Duodenal mucosa (tissue), 2 donors: Measurements from ENCODE around the gene LAD1.

Experiments used
- H3K27ac ChIP-seq: one replicate; pipeline ENCODE4 v1.7.0; 2013; ENCODE audit warnings: low read depth, low read length
- H3K27me3 ChIP-seq, 2 donors: one replicate each; pipeline ENCODE4 v1.7.0; 2013; ENCODE audit warnings: low read length in 2 of 2, control low read depth in 1 of 2; ENCODE audit not compliant: insufficient read depth in 2 of 2, control insufficient read depth in 1 of 2
- H3K36me3 ChIP-seq, 2 donors: one replicate each; pipeline ENCODE4 v1.7.0; 2013; ENCODE audit warnings: low read length in 2 of 2, control low read depth in 1 of 2; ENCODE audit not compliant: insufficient read depth in 2 of 2, control insufficient read depth in 1 of 2
- H3K4me1 ChIP-seq, 2 donors: one replicate each; pipeline ENCODE4 v1.7.0; 2013; ENCODE audit warnings: low read length in 2 of 2, control low read depth in 1 of 2; ENCODE audit not compliant: insufficient read depth in 2 of 2, control insufficient read depth in 1 of 2
- H3K4me3 ChIP-seq, 2 donors: one replicate each; pipeline ENCODE4 v1.7.0; 2013; ENCODE audit warnings: low read length in 2 of 2, low read depth in 1 of 2
- H3K9ac ChIP-seq, 2 donors: one replicate each; pipeline ENCODE4 v1.7.0; 2013; ENCODE audit warnings: low read length in 2 of 2, low read depth in 1 of 2
- H3K9me3 ChIP-seq, 2 donors: one replicate each; pipeline ENCODE4 v1.7.0; 2013; ENCODE audit warnings: low read length in 2 of 2, control low read depth in 1 of 2; ENCODE audit not compliant: control insufficient read depth in 1 of 2

Gene LAD1

GRCh38 chr1:201360486-201360885, 38.6 kb downstream of the LAD1 start:
- Histone ChIP-seq H3K27me3 (no peaks in the 10 kb centered on the region), H3K9me3 (no peaks in the 10 kb centered on the region), H3K36me3 (no peaks in the 10 kb centered on the region), H3K27ac (no peak overlapping the region), H3K4me3 (no peak overlapping the region), H3K9ac (no peak overlapping the region), H3K4me1 (no peaks in the 10 kb centered on the region)

DNA sequence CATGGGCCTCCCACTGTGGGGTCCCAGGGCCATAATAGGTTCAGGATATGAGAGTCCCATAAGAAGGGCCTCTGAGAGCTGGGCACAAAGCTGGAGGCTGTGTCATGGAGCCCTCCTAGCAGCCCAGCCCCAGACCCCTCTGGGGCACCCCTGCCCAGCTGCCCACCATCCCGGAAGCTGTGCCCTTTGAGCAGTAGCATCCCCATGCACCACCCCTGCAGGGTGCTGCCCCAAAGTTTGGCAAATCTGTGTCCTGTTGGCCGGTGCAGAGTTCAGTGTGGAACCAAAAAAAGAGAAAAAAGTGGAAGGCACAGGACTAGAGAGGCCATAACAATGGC, 39.3 kb downstream of the LAD1 start:
- H3K27me3 ChIP-seq = no peaks in the 10 kb centered on the region
- no peak overlapping the region for H3K4me3 ChIP-seq
- H3K36me3 ChIP-seq = no peaks in the 10 kb centered on the region
- no peak overlapping the region for H3K9ac ChIP-seq
- no peaks in the 10 kb centered on the region for H3K9me3 ChIP-seq
- H3K4me1 ChIP-seq = no peaks in the 10 kb centered on the region
- H3K27ac ChIP-seq = no peak overlapping the region

DNA sequence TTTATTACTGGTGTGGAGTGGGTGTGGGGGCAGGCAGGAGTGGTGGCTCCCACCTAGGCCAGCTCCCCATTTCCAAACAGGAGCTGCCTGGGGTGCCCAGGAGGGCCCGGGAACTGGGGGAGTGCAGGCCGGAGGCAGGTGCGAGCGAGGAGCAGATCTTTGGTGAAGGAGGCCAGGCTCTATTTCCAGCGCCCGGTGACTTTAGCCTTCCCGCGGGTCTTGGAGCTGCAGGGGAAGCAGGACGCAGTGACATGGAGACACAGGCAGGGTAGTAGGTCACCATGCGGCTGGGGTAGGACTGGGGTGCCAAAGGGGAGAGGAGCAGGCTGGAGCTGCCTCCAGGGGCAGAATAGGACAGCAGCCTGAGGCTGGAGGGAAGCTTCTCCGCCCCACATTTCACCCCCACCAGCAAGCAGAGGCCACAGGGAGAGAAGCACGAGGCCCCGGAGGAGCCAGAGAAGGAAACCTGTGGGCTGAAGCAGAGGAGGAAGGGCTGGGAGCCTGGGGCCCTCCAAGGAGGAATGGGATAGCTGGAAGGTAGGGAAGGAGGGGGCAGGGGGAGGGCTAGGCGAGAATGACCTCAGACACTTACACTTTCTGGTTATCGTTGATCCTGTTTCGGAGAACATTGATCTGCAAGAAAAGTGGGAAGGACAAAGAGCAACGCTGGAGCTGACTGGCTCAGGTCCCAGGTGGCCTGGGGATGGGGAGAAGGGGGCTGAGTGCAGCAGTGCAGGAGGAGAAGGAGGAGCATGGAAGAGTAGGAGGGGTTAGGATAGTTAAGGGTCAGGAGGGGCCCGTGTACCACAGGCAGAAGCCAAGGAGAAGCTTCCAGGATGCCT, 39.9 kb downstream of the LAD1 start:
- H3K4me1 ChIP-seq = no peaks in the 10 kb centered on the region
- H3K9me3 ChIP-seq = no peaks in the 10 kb centered on the region
- H3K27me3 ChIP-seq = no peaks in the 10 kb centered on the region
- no peaks in the 10 kb centered on the region for H3K36me3 ChIP-seq
- H3K4me3 ChIP-seq = no peak overlapping the region
- no peak overlapping the region for H3K9ac ChIP-seq
- H3K27ac ChIP-seq = no peak overlapping the region

DNA sequence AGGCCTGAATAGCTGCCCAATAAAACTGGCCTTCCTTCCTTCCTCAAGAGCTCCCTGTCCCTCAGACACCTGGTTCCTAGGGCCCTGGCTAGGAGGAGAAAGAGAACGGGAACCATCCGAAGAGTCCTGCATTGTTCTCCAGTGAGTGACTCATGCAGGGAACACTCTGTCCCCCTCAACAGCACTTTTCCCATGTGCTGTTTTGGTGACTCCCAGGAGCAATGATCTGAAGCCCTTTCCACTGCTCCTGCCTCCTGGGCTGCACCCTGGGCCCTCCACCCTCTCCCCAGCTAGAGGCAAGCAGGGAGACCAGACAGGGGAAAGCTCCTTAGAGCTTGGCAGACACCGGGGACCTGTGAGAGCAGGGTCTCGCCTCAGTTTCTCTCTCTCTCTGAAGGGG, 40.5 kb downstream of the LAD1 start:
- H3K36me3 ChIP-seq = no peaks in the 10 kb centered on the region
- H3K27me3 ChIP-seq = peaks cover 0 to 4% of the 10 kb centered on the region in 2 donors
- H3K4me1 ChIP-seq = no peaks in the 10 kb centered on the region
- no peak overlapping the region for H3K27ac ChIP-seq
- H3K4me3 ChIP-seq = no peak overlapping the region
- no peaks in the 10 kb centered on the region for H3K9me3 ChIP-seq
- no peak overlapping the region for H3K9ac ChIP-seq

- Histone ChIP-seq H3K27ac (no peak overlapping the region), H3K4me1 (no peaks in the 10 kb centered on the region), H3K4me3 (no peak overlapping the region), H3K9ac (no peak overlapping the region), H3K27me3 (peaks cover 0 to 6% of the 10 kb centered on the region in 2 donors), H3K36me3 (no peaks in the 10 kb centered on the region), H3K9me3 (no peaks in the 10 kb centered on the region)
Observed at GRCh38 chr1:201357636-201358348, 41.3 kb downstream of the LAD1 start.

- no peaks in the 10 kb centered on the region for H3K9me3 ChIP-seq
- no peak overlapping the region for H3K27ac ChIP-seq
- no peak overlapping the region for H3K4me3 ChIP-seq
- H3K4me1 ChIP-seq = no peaks in the 10 kb centered on the region
- H3K27me3 ChIP-seq = peaks cover 0 to 8% of the 10 kb centered on the region in 2 donors
- H3K36me3 ChIP-seq = no peaks in the 10 kb centered on the region
- no peak overlapping the region for H3K9ac ChIP-seq
Observed at GRCh38 chr1:201357211-201357610, 41.9 kb downstream of the LAD1 start.

GRCh38 chr1:201356701-201357100, 42.4 kb downstream of the LAD1 start:
- H3K4me3 ChIP-seq = no peak overlapping the region
- H3K4me1 ChIP-seq = no peaks in the 10 kb centered on the region
- H3K27me3 ChIP-seq = peaks cover 0 to 8% of the 10 kb centered on the region in 2 donors
- H3K27ac ChIP-seq = no peak overlapping the region
- no peaks in the 10 kb centered on the region for H3K9me3 ChIP-seq
- H3K36me3 ChIP-seq = no peaks in the 10 kb centered on the region
- no peak overlapping the region for H3K9ac ChIP-seq

DNA sequence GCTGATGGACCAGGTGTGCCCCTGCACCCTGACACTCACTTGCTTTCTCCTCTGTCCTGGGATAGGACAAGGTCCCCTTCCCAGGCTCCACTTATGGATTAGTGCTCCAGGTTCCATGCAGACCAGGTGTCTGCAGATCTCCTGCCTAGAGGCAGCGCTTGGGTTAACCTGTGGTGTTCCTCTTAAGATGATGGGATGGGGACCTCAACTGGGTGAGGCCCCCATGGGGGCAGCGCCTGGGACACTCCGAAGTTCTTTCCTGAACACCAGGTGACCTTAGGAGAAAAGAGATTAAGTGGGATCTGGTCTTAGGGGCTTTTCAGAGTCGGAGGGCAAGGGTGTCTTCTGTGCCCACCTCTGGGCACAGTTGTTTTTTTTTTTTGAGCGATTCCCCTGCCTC, 42.9 kb downstream of the LAD1 start:
- Histone ChIP-seq H3K9me3 (no peaks in the 10 kb centered on the region), H3K4me3 (no peak overlapping the region), H3K27ac (no peak overlapping the region)

GRCh38 chr1:201355471-201355870, 43.7 kb downstream of the LAD1 start:
- Histone ChIP-seq H3K36me3 (no peaks in the 10 kb centered on the region), H3K4me3 (no peak overlapping the region), H3K4me1 (no peaks in the 10 kb centered on the region), H3K9me3 (no peaks in the 10 kb centered on the region), H3K27ac (no peak overlapping the region), H3K9ac (no peak overlapping the region), H3K27me3 (peaks cover 0 to 8% of the 10 kb centered on the region in 2 donors)

More for the DNA sequence above, 42.9 kb downstream of the LAD1 start:
- H3K36me3 ChIP-seq = no peaks in the 10 kb centered on the region
- H3K4me1 ChIP-seq = no peaks in the 10 kb centered on the region
- H3K27me3 ChIP-seq = peaks cover 0 to 8% of the 10 kb centered on the region in 2 donors
- H3K9ac ChIP-seq = no peak overlapping the region

- Histone ChIP-seq H3K4me3 (no peak overlapping the region), H3K36me3 (no peaks in the 10 kb centered on the region), H3K4me1 (no peaks in the 10 kb centered on the region), H3K9me3 (no peaks in the 10 kb centered on the region), H3K27me3 (peaks cover 0 to 8% of the 10 kb centered on the region in 2 donors), H3K27ac (no peak overlapping the region), H3K9ac (no peak overlapping the region)
Observed at GRCh38 chr1:201354901-201355295, 44.2 kb downstream of the LAD1 start.
